HG02938 (cell line): ENCODE measurements around the gene FOXJ1.

Source experiments
- ATAC-seq: cut with Tn5 transposase; IDR thresholded peaks from one replicate; pipeline ENCODE4 v1.9.1; 2021; ENCODE audit warnings: mild to moderate bottlenecking, moderate library complexity; ENCODE audit not compliant: unreplicated experiment

Gene FOXJ1

DNA sequence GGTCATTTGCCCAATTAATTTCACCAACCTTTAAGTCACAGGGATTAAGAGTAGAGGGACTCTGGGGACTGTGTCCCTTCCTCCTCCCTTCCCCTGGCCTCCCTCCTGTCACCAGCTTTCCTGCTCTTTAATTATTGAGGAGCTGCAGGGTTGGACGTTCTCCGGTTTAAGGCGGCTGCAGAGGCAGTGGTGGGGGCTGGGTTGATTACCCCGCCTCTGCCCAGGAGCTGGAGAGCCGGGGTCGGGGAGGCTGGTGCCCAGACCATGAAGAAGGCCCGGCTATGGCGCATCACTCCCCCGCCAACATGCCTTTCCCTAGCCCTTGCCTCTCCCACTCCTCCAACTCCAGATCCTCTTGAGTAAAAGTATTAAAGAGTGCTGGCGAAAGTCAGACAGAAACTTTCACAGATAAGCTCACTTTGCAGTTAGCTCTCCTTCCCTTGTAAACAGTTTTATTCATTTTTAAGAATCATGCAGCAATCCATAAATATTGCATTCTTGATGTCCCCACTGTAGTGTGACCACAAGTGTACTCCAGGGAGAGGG is 1.1 kb upstream of the FOXJ1 start:
- ATAC-seq, result no peak

GRCh38 chr17:76140661-76141211 is 309 bp downstream of the FOXJ1 start:
- ATAC-seq, result no peak

DNA sequence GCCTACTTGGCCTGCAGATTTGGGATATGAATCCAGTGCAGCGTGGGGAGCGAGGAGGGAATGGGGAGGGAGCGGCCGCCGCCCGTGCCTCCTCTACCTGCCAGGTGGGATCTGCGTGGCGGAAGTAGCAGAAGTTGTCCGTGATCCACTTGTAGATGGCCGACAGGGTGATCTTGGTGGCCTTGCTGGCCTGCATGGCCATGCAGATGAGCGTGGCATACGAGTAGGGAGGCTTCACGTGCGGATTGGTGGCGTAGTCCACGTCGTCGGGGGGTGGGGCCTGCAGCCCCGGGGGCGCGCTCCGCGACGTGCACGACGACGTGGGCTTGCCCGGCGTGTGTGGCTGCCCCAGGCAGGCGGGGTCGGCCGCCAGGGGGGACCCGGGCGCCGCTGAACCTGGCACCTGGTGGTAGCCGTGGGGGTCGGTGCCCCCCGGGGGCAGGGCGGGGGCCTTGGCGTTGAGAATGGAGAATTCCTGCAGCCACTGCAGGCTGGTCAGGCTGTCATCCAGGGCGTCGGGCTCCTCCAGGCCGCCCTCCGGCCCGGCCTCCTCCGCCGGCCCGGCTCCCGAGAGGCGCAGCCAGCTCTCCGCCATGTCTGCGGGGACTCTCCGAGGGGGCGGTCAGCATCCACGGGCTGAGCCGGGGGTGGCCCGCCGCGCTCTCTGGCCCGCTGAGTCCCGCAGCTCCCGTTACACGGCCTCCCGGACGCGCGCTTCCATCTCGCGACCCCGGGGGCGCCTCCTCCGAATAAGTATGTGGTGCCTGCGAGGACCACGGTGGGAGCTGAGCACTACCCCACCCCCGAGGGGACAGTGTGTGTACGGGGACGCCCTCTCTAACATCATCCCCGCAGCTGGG is 1.0 kb downstream of the FOXJ1 start:
- no peak for ATAC-seq

- ATAC-seq, result no peak
These were observed 1.9 kb downstream of the FOXJ1 start for GRCh38 chr17:76138896-76139752.

DNA sequence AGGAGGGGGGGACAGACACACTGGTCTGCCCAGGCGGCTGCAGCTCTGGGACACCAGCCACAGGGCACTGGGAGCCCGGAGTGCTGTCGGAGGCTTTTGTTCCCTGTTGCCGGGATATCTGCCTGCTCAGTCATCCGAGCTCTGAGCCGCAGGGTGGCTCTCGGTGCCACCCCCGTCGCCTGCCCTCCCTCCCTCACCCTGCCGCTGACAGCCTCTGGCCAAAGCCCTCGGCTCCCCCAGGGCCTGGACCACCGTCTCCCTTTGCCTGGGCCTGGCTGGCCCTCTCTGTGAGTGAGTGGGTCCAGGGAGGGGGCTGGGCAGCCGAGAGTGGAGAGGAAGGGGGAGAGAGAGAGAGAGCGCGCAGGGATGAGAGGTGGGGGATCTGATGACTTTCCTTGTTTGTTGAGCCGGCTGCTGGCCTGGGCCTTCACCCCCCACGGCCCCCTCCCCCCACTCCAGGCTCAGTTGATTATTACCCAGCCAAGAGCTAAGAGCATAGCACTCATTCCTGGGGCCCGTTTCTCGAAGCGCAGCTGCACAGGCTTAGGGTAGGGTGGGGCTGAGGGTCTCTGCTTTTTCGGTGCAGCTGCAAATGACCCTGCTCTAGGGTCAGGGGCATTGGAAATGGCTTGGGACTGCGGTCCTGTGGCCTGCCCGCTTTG is 2.7 kb downstream of the FOXJ1 start:
- no peak for ATAC-seq

DNA sequence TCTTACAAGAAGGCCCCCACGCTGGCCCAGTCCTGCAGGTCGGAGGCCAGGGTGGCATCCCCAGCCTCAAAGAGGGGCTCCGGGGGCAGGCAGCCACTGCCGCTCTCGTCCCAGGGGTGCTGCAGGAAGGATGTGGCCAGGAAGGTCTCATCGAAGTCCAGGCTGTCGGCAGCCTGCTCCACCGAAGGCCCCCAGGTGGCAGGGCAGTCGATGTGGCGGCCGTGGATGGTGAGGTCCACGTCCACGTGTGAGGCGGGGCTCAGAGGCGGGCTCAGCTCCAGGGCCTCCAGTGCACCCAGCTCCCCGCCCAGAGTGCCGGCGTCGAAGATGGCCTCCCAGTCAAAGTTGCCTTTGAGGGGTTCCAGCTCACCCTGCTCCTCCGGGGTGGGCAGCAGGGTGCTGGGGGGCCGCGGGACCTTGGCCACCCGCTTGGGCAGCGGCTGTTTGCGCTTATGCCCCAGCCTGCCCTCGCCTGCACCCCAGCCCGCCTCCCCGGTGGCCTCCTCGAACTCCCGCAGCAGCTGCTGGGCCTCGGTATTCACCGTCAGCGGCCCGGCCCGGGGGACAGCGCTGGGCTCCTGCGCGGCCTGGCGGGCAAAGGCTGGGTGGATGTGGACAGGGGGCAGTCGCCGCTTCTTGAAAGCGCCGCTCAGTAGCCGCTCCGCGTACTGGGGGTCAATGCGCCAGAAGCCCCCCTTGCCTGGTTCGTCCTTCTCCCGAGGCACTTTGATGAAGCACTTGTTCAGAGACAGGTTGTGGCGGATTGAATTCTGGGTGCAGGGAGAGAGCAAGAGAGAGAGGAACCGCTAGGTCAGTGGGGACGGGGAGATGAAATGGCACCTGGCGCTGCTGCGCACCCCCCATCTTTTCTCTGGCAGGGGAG is 3.5 kb downstream of the FOXJ1 start:
- no peak for ATAC-seq

DNA sequence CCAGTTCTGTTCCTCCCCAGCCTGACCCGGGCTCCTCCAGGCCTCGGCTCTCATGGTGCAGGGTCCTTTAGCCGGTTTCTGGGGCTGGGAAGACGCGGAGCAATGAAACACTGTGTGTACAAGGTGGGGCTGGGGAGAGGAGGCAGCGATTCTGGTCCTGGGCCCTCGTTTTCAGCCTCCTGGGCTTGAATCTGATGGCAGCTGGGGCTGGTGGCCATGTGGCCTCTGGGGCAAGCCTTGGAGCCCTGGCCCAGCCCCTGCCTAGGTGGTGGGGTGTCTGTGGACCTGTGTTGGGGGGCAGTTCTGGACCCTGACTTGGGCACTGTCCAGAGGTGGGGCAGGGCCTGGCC is 4.1 kb downstream of the FOXJ1 start:
- ATAC-seq, result no peak

- ATAC-seq, result no peak
These were observed 4.6 kb downstream of the FOXJ1 start for GRCh38 chr17:76136276-76137000.

DNA sequence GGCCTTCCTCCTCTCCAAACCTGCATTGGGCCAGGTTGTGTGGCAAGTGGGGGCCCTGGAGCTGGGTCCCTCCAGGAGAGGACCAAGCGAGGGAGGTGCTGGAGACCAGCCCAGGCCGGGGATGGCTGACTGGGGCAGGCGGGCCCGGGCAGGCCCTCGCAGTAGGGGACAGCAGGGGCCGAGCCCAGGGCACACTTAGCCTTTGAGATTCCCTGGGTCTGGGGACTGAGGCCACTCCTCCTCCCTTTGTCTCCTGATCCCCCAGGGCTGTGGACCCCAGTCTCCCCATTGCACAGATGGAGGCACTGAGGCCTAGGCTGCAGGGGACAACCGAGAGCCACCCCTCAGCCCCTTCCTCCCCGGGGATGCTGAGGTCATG is 5.2 kb downstream of the FOXJ1 start:
- ATAC-seq, result no peak

GRCh38 chr17:76134911-76135809 is 5.9 kb downstream of the FOXJ1 start:
- no peak for ATAC-seq

DNA sequence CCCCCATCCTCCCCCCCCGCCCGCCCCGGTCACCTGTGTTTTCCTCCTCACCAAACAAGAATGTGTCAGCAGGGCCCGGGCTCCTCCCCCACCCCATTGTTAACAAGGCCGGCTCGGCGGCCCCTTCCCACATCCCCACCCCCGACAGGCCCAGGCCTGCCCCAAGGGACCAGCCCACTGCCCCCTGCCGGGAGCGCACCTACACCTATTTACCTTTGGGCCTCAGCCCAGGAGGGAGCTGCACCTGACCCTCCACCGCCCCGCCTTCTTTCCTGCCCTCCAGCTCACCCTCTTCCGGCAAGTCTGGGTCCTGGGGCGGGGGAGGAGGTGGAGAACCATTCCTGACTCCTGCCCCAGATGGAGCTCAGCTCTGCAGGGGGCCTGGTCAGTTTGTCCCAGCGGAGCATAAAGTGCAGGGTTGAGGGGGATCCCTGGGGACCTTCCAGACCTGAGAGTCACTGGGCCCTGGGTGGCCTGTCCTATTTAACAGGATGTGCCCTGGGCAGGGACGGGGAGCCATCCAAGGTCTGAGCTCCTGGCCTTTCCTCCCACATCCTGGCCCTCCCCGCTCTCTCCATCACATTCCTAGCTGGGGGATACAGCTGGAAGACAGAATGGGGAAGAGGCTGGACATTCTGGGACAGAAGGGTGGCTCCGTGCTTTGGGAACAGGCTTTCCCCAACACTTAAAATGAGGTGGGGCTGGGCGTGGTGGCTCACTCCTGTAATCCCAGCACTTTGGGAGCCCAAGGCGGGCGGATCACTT is 8.3 kb downstream of the FOXJ1 start:
- ATAC-seq, result no peak

DNA sequence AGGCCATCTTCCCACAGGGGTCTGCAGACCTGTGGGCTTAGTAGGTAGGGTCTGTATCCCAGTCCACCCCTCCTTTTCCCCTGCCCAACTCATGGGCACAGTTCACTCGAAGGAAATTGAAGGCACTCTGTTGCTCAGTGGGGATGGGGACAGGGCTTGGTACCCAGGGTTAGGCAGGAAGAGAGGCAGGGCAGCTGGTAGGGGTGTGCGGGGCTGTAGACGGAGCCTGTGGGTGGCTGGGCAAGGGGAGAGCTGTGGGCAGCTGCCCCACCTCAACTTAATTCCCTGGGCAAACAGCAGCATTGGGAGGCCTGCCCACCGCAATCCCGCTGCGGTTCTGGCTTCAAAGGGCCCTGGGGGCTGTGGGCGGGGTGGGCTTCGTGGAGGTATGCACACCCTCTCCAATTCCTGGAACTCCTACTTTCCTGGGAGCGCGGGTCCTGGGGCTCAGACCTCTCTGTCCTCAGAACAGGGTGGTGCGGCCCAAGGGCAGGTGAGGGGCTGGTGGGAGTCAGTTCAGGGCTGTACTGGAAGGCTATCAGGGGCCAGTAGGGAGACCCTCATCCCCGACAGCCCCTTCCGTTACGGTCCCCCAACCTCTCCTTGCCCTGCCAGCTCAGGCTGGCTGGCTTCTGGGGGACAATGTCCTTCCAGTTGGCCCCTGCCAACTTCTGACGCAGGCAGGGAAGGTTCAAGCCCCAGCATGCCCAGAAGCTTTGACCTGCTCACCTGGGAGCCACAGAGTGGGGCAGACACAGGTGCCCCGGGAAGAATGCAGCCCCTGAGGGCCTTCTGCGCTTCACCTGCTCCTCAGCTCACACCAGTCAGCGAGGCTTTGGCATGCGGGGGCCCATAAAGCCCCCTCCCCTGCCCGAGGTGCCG is 9.1 kb downstream of the FOXJ1 start:
- no peak for ATAC-seq

GRCh38 chr17:76131051-76131691 is 9.9 kb downstream of the FOXJ1 start:
- ATAC-seq, result no peak

DNA sequence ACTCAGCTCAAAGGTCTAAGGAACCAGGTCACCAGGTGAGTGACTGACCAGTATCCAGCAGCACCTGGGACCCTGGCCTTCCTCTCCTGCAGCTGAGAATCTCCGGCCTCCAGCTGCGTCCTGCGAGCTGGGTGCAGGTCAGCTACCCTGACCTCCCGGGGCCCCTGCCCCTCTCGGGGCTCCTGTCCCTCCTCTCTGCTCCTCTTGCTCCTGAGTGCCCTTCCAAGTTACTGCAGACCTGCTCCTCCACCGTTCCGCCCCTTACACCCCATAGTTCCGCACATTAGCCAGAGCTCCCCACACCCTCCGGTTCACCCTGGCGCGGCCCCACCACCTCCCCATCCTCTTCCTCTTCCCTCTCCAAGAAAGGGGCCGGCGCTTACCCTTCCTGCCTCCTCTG is 10.6 kb downstream of the FOXJ1 start:
- ATAC-seq, result no peak

DNA sequence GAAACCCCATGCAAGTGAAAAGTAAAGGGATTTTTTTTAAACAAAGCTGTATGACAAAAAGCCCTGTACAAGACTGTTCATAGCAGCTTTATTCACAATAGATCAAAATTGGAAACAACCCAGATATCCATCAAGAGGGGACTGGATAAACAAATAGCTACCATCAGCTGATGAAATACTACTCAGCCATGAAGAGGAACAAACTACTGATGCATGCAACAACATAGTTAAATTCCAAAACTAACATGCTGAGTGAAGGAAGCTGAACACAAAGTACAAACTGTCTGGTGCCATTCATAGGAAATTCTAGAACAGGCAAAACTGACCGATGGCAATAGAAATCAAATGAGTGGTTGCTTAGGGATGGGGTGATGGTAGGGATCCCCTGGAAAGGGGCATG is 15.1 kb downstream of the FOXJ1 start:
- ATAC-seq, result no peak

DNA sequence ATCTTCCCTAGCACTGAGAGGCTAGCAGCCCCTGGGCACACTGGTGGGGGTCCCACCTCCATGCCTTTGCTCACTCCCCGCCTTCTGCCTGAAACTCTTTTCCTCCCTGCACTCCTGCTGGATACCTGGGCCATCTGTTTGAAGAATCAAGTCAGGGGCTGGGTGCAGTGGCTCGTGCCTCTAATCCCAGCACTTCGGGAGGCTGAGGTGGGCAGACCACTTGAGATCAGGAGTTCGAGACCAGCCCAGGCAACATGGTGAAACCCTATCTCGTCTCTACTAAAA is 15.7 kb downstream of the FOXJ1 start:
- ATAC-seq, result no peak
